GM12878 (cell line): ENCODE data around the gene GPAT3. TPM values are rescaled to one million over a fixed set of nuclear protein-coding genes. Genes with fewer than 3 reads are reported as not detected.

Experiments
- ATAC-seq: fragments of 200-7000 bp; cut with Tn5 transposase; 3 replicates; pipeline ENCODE4 v1.9.1; 2020; ENCODE audit warnings: mild to moderate bottlenecking, moderate library complexity
- BruUV-seq: library from RNA; stranded (reverse); fragments of 400-500 nt; replicated peaks from 2 replicates; lab custom pipeline; 2021; lab: Mats Ljungman, UMichigan
- CTCF ChIA-PET: fragments of 300-600 bp; sonication (Branson Sonifier 250); formaldehyde crosslinking; extraction: SDS; loops from one replicate; lab custom pipeline; 2021; ENCODE audit warnings: inconsistent platforms; lab: Yijun Ruan, JAX
- POLR2A ChIA-PET: fragments of 350-600 bp; formaldehyde crosslinking; extraction: SDS; loops from one replicate; lab custom pipeline; 2021; ENCODE audit warnings: inconsistent platforms; lab: Charles Lee
- RAD21 ChIA-PET: fragments of 300-600 bp; sonication (Branson Sonifier 250); formaldehyde crosslinking; loops from one replicate; lab custom pipeline; 2023; ENCODE audit warnings: antibody characterized with exemption; ENCODE audit not compliant: unreplicated experiment; lab: Charles Lee
- SMC1A ChIA-PET: fragments of 300-600 bp; sonication (Branson Sonifier 250); formaldehyde crosslinking; loops from one replicate; lab custom pipeline; 2023; ENCODE audit not compliant: unreplicated experiment, uncharacterized antibody; lab: Charles Lee
- DNase-seq: peaks from one replicate; pipeline ENCODE4 v3.0.0-alpha.2; 2011; ENCODE audit warnings: low read depth, low spot score
- FAIRE-seq: peaks from 3 replicates; lab custom pipeline; 2011; peaks lifted over from hg19 to GRCh38; lab: Jason Lieb, UNC
- H2AFZ ChIP-seq: 2 replicates; pipeline ENCODE4 v1.6.0; 2011; ENCODE audit warnings: low read depth, low read length, control low read depth; ENCODE audit not compliant: control insufficient read depth
- H3K27ac ChIP-seq: 2 replicates; pipeline ENCODE4 v1.5.1; 2011; ENCODE audit warnings: control low read depth; ENCODE audit not compliant: control insufficient read depth, insufficient read depth
- H3K27me3 ChIP-seq, 2 experiments: replicated peaks in 1 of 2; 2 replicates each; pipeline versions ENCODE4 v1.6.0 to v1.6.1; 2011; ENCODE audit warnings: low read length in 1 of 2; ENCODE audit not compliant: control insufficient read depth in 2 of 2, insufficient read depth in 2 of 2
- H3K36me3 ChIP-seq, 2 experiments: 2 replicates each; pipeline ENCODE4 v1.5.1; 2011; ENCODE audit warnings: low read length in 1 of 2; ENCODE audit not compliant: control insufficient read depth in 2 of 2, insufficient read depth in 2 of 2
- H3K4me1 ChIP-seq: 2 replicates; pipeline ENCODE4 v1.6.1; 2011; ENCODE audit warnings: mild to moderate bottlenecking, low read length, moderate library complexity, mixed read lengths; ENCODE audit not compliant: control insufficient read depth, insufficient read depth
- H3K4me2 ChIP-seq: 2 replicates; pipeline ENCODE4 v1.6.0; 2011; ENCODE audit warnings: control low read depth; ENCODE audit not compliant: control insufficient read depth, insufficient read depth
- H3K4me3 ChIP-seq: fragments of 200-600 bp; sonication (generic); 2 replicates; pipeline ENCODE4 v1.5.1; 2016
- H3K79me2 ChIP-seq: 2 replicates; pipeline ENCODE4 v1.6.0; 2011; ENCODE audit warnings: low read length; ENCODE audit not compliant: control insufficient read depth, insufficient read depth
- H3K9ac ChIP-seq: 2 replicates; pipeline ENCODE4 v1.8.0; 2011; ENCODE audit warnings: low read length, control low read depth, mixed read lengths; ENCODE audit not compliant: control insufficient read depth, insufficient read depth
- H3K9me3 ChIP-seq: replicated peaks from 3 replicates; pipeline ENCODE4 v1.5.1; 2011; ENCODE audit warnings: mild to moderate bottlenecking, low read length; ENCODE audit not compliant: control insufficient read depth, insufficient read depth
- H4K20me1 ChIP-seq: 2 replicates; pipeline ENCODE4 v1.6.0; 2011; ENCODE audit not compliant: control insufficient read depth, insufficient read depth
- BACH1 ChIP-seq: fragments of 450-650 bp; IDR thresholded peaks from 2 replicates; pipeline ENCODE4 v1.6.1; 2017; ENCODE audit warnings: mild to moderate bottlenecking, borderline replicate concordance
- BMI1 ChIP-seq: fragments of 450-650 bp; IDR thresholded peaks from 2 replicates; pipeline ENCODE4 v1.6.1; 2016; ENCODE audit warnings: mild to moderate bottlenecking, moderate library complexity, borderline replicate concordance
- CHD1 ChIP-seq: IDR thresholded peaks from 2 replicates; pipeline ENCODE4 v1.6.1; 2012; ENCODE audit warnings: low read depth, low read length, improper control_type of control experiment
- IRF4 ChIP-seq: IDR thresholded peaks from 2 replicates; pipeline ENCODE4 v1.6.1; 2011; ENCODE audit warnings: low read depth, low read length
- MAX ChIP-seq: IDR thresholded peaks from 2 replicates; pipeline ENCODE4 v1.6.1; 2012; ENCODE audit warnings: low read depth, low read length, improper control_type of control experiment
- MEF2B ChIP-seq: fragments of 450-650 bp; IDR thresholded peaks from 2 replicates; pipeline ENCODE4 v1.6.1; 2018; ENCODE audit warnings: mild to moderate bottlenecking, moderate library complexity; ENCODE audit not compliant: partially characterized antibody, poor library complexity, severe bottlenecking
- NFXL1 ChIP-seq: fragments of 450-650 bp; IDR thresholded peaks from 2 replicates; pipeline ENCODE4 v1.6.1; 2017; ENCODE audit warnings: antibody characterized with exemption, mild to moderate bottlenecking, borderline replicate concordance
- PAX5 ChIP-seq: IDR thresholded peaks from 2 replicates; pipeline ENCODE4 v1.6.1; 2011; ENCODE audit warnings: low read depth, low read length, borderline replicate concordance
- PKNOX1 ChIP-seq: fragments of 450-650 bp; IDR thresholded peaks from 2 replicates; pipeline ENCODE4 v1.6.1; 2016; ENCODE audit warnings: mild to moderate bottlenecking
- SMC3 ChIP-seq: IDR thresholded peaks from 2 replicates; pipeline ENCODE4 v1.6.1; 2011; ENCODE audit warnings: low read length, improper control_type of control experiment, borderline replicate concordance
- STAT1 ChIP-seq: fragments of 450-650 bp; conservative IDR thresholded peaks from 2 replicates; pipeline ENCODE4 v1.6.1; 2014; ENCODE audit warnings: antibody characterized with exemption, mild to moderate bottlenecking
- SUPT20H ChIP-seq: IDR thresholded peaks from 2 replicates; pipeline ENCODE4 v1.6.1; 2011; ENCODE audit warnings: low read depth, mild to moderate bottlenecking, low read length, moderate library complexity, borderline replicate concordance; ENCODE audit not compliant: control insufficient read depth
- ZNF217 ChIP-seq: fragments of 450-650 bp; IDR thresholded peaks from 2 replicates; pipeline ENCODE4 v1.6.1; 2017; ENCODE audit warnings: antibody characterized with exemption, mild to moderate bottlenecking
- WGBS: methylation state at CpG from one replicate; pipeline ENCODE4 v1.1.6; 2016; ENCODE audit warnings: low lambda C conversion rate; ENCODE audit not compliant: insufficient replicate concordance, insufficient coverage; ENCODE audit errors: missing lambda C conversion rate; 5-methylcytosine and 5-hydroxymethylcytosine counted together
- in situ Hi-C: fragments of 300-500 bp; cut with MboI; formaldehyde crosslinking; loops from 9 replicates; pipeline ENCODE4 v1.14.3; 2018; ENCODE audit warnings: mixed read lengths
- intact Hi-C: fragments of 100-400 bp; cut with micrococcal nuclease; formaldehyde crosslinking; loops from one replicate; pipeline ENCODE4 v1.14.2; 2022; ENCODE audit not compliant: unreplicated experiment
- polyA plus RNA-seq, 11 experiments: library from polyadenylated mRNA; depleted of rRNA in 4 of 11; unstranded in 6 of 11; stranded (reverse) in 5 of 11; fragments of >200 nt; fragmentation: Nextera tagmentation in 4 of 11; fragmentation: Illumina TruSeq in 1 of 11; extraction: Ambion mirVana in 4 of 11; extraction: Trizol in 1 of 11; gene quantifications; 1 replicate in 1 of 11; 2 replicates in 10 of 11; pipeline versions ENCODE4 v1.2.1 to v1.2.3, GENCODE V29; 2011 to 2016; ENCODE audit warnings: inconsistent platforms in 2 of 11, missing spikeins in 2 of 11, low read depth in 1 of 11
- total RNA-seq, 4 experiments: library from RNA; depleted of rRNA in 3 of 4; stranded (reverse); fragments of >200 nt in 3 of 4; fragmentation: Illumina TruSeq in 1 of 4; extraction: Trizol in 1 of 4; gene quantifications; 2 replicates each; pipeline versions ENCODE4 v1.2.1 to v1.2.3, GENCODE V29; 2013 to 2021

GPAT3 gene
- total and polyA plus RNA-seq, 10 of the 15 experiments (the other 5 are each of a cell fraction or from before 2014, with no cell fraction given) = 0.26 to 1.1 (median 0.52) TPM

- Histone ChIP-seq H3K4me3 (no peak overlapping the region), H4K20me1 (no peaks in the 10 kb centered on the region), H3K4me2 (no peak overlapping the region), H3K27ac (no peak overlapping the region), H3K36me3 (no peaks in the 10 kb centered on the region), H3K27me3 (no peaks in the 10 kb centered on the region), H3K9ac (no peak overlapping the region), H3K79me2 (no peaks in the 10 kb centered on the region), H3K4me1 (no peaks in the 10 kb centered on the region), H3K9me3 (no peaks in the 10 kb centered on the region), H2AFZ (no peak overlapping the region)
- ChIA-PET RAD21 (interaction anchor here (0.5 kb wide), 1 partner anchor 116 kb away, joined by 3 read pairs; no protein-coding TSS in a partner anchor), POLR2A (no interaction called here), SMC1A (interaction anchor here (0.5 kb wide), 1 partner anchor 724 kb away, joined by 3 read pairs; no protein-coding TSS in a partner anchor), CTCF (interaction anchor here (0.5 to 1.5 kb wide), 3 partner anchors 15 to 207 kb away, joined by 3 read pairs; no protein-coding TSS in a partner anchor)
- FAIRE-seq (no peak), DNase-seq (no peak), ATAC-seq (no peak)
- no peak for TF ChIP-seq BACH1
- no peak for TF ChIP-seq ZNF217
- TF ChIP-seq MEF2B = no peak
- TF ChIP-seq IRF4 = no peak
- no peak for TF ChIP-seq MAX
- TF ChIP-seq CHD1 = no peak
- no peak for TF ChIP-seq PAX5
- no peak for TF ChIP-seq SMC3
- TF ChIP-seq NFXL1 = no peak
- TF ChIP-seq PKNOX1 = no peak
- TF ChIP-seq STAT1 = no peak
- TF ChIP-seq BMI1 = no peak
- TF ChIP-seq SUPT20H = no peak
- in situ Hi-C loops (loop anchor here (25.0 kb wide), 1 partner anchor 568 kb away; no protein-coding TSS in a partner anchor), intact Hi-C loops (loop anchor here (10.0 kb wide), 1 partner anchor 575 kb away; no protein-coding TSS in a partner anchor)
- WGBS = 18% methylated on average over 6 of the region's 6 CpGs
- no TSS peak for BruUV-seq
Observed at GRCh38 chr4:83629945-83630721, 94.2 kb downstream of the GPAT3 start.
